Bronchial epithelial cell (primary cell): ENCODE results near the gene STRBP. TPM values are rescaled to one million over a fixed set of nuclear protein-coding genes. Genes with fewer than 3 reads are reported as not detected.

Experiments
- DNase-seq: peaks from one replicate; pipeline ENCODE4 v3.0.0-alpha.2; 2010; ENCODE audit warnings: low read depth
- FAIRE-seq: peaks from 2 replicates; lab custom pipeline; 2011; peaks lifted over from hg19 to GRCh38; lab: Jason Lieb, UNC
- H3K27me3 ChIP-seq: 2 replicates; pipeline ENCODE4 v1.5.1; 2011; ENCODE audit warnings: low read length; ENCODE audit not compliant: control insufficient read depth, insufficient read depth
- H3K36me3 ChIP-seq: 2 replicates; pipeline ENCODE4 v1.5.1; 2011; ENCODE audit warnings: low read length; ENCODE audit not compliant: control insufficient read depth, insufficient read depth
- H3K4me3 ChIP-seq: 2 replicates; pipeline ENCODE4 v1.5.1; 2011; ENCODE audit warnings: mild to moderate bottlenecking, low read depth, low read length, control low read depth
- CTCF ChIP-seq: IDR thresholded peaks from 2 replicates; pipeline ENCODE4 v1.5.1; 2011; ENCODE audit warnings: mild to moderate bottlenecking, moderate library complexity, low read length, control low read depth, inconsistent platforms; ENCODE audit not compliant: insufficient read depth, severe bottlenecking
- total RNA-seq: library from RNA; depleted of rRNA; stranded (reverse); fragments of >200 nt; gene quantifications from 2 replicates; pipeline ENCODE4 v1.2.1, GENCODE V29; 2014

Gene STRBP
- total RNA-seq, 1 donor from 2014 or later: 15.0 TPM

- no peak for TF ChIP-seq CTCF
- Histone ChIP-seq H3K27me3 (no peaks in the 10 kb centered on the region), H3K4me3 (no peak overlapping the region), H3K36me3 (no peaks in the 10 kb centered on the region)
- no peak for FAIRE-seq
- no peak for DNase-seq
Observed at GRCh38 chr9:123174079-123174478, 94.3 kb downstream of the STRBP start.

- no peak for DNase-seq
- TF ChIP-seq CTCF: no peak
- no peaks in the 10 kb centered on the region for H3K36me3 ChIP-seq
- no peak for FAIRE-seq
- no peak overlapping the region for H3K4me3 ChIP-seq
- no peaks in the 10 kb centered on the region for H3K27me3 ChIP-seq
Observed at GRCh38 chr9:123169926-123170325, 98.5 kb downstream of the STRBP start.

- DNase-seq (no peak), FAIRE-seq (no peak)
- no peak overlapping the region for H3K4me3 ChIP-seq
- H3K27me3 ChIP-seq: no peaks in the 10 kb centered on the region
- H3K36me3 ChIP-seq: no peaks in the 10 kb centered on the region
- TF ChIP-seq CTCF: no peak
Observed at GRCh38 chr9:123168586-123168985, 99.8 kb downstream of the STRBP start.

- Histone ChIP-seq H3K36me3 (no peaks in the 10 kb centered on the region), H3K4me3 (no peak overlapping the region), H3K27me3 (no peaks in the 10 kb centered on the region)
- FAIRE-seq (no peak), DNase-seq (no peak)
- TF ChIP-seq CTCF: no peak
Observed at GRCh38 chr9:123167474-123167873, 100.9 kb downstream of the STRBP start.

- no peak for FAIRE-seq
- TF ChIP-seq CTCF: no peak
- no peak for DNase-seq
Observed at GRCh38 chr9:123165813-123166212, 102.6 kb downstream of the STRBP start.

GRCh38 chr9:123164285-123164684, 104.1 kb downstream of the STRBP start:
- no peak for TF ChIP-seq CTCF
- no peaks in the 10 kb centered on the region for H3K27me3 ChIP-seq
- DNase-seq (no peak), FAIRE-seq (no peak)
- H3K4me3 ChIP-seq: no peak overlapping the region
- no peaks in the 10 kb centered on the region for H3K36me3 ChIP-seq

More at GRCh38 chr9:123165813-123166212, 102.6 kb downstream of the STRBP start:
- Histone ChIP-seq H3K36me3 (no peaks in the 10 kb centered on the region), H3K4me3 (no peak overlapping the region), H3K27me3 (no peaks in the 10 kb centered on the region)
